GM12891 (cell line): ENCODE results near the gene EVI5L.
A peak's percentile ranks its signal among the peaks of the same experiment; 100 is the strongest.

Experiments used
- DNase-seq: peaks from one replicate; pipeline ENCODE4 v3.0.0; 2011; ENCODE audit warnings: low spot score; ENCODE audit not compliant: insufficient read length
- FAIRE-seq: peaks from 2 replicates; lab custom pipeline; 2011; peaks lifted over from hg19 to GRCh38; lab: Jason Lieb, UNC
- PAX5 ChIP-seq: IDR thresholded peaks from 2 replicates; pipeline ENCODE4 v1.6.1; 2011; ENCODE audit warnings: low read length, moderate library complexity, mild to moderate bottlenecking; ENCODE audit not compliant: insufficient read depth, severe bottlenecking
- POLR2A ChIP-seq: IDR thresholded peaks from 2 replicates; pipeline ENCODE4 v1.6.1; 2011; ENCODE audit warnings: low read depth, low read length, control low read depth
- POLR2AphosphoS5 ChIP-seq: IDR thresholded peaks from 2 replicates; pipeline ENCODE4 v1.6.1; 2011; ENCODE audit warnings: low read depth, low read length, control low read depth
- POU2F2 ChIP-seq: IDR thresholded peaks from 2 replicates; pipeline ENCODE4 v1.6.1; 2011; ENCODE audit warnings: low read depth, mild to moderate bottlenecking, control low read depth, low read length, moderate library complexity
- SPI1 ChIP-seq: IDR thresholded peaks from 2 replicates; pipeline ENCODE4 v1.6.1; 2011; ENCODE audit warnings: low read depth, low read length, control low read depth
- TAF1 ChIP-seq: IDR thresholded peaks from 2 replicates; pipeline ENCODE4 v1.6.1; 2011; ENCODE audit warnings: low read depth, low read length, control low read depth

Gene EVI5L

DNA sequence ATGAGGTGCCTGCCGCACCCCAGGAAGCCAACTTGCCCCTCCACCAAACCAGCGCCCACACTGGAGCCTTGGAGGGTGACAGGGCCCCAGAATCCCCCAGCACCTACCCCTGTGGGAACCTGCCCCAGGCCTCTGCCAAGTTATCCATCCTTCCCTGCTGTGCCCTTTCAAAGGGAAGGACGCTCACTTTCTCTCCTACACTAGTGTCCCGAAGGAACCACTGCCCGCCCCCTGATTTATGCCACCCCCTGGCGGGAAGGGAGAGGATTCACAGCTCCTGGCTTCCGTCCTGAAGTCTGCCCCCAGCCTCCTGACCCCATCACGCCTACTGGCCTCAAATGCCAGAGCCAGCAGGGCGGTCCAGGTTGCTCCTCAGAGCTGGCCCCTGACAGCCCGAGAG lies 1.4 kb downstream of the EVI5L start:
- TF ChIP-seq PAX5 = no peak
- FAIRE-seq (no peak), DNase-seq (no peak)

DNA sequence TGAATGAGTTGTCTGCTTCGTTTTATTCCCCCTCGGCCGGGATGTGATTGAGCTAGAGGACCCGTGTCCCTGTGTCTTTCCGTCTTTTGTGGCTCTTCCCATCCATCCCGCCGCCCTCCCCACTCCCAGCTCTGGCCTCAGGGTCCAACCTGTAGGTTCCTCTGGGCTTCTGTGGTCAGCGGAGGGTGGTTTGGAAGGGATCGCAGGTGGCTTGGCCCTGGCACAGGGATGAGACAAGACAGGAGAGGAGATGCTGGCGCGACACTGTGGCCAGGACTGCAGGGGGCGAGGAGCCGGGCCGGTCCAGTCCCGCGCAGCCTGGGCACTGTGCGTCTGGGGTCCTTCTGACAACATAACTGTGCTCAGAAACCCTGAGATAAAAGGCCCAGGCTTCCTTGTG lies 2.0 kb downstream of the EVI5L start:
- TF ChIP-seq TAF1 = no peak
- no peak for TF ChIP-seq PAX5
- no peak for TF ChIP-seq POLR2A
- TF ChIP-seq POLR2AphosphoS5 = no peak
- no peak for TF ChIP-seq POU2F2
- no peak for TF ChIP-seq SPI1
- FAIRE-seq (no peak), DNase-seq (no peak)

DNA sequence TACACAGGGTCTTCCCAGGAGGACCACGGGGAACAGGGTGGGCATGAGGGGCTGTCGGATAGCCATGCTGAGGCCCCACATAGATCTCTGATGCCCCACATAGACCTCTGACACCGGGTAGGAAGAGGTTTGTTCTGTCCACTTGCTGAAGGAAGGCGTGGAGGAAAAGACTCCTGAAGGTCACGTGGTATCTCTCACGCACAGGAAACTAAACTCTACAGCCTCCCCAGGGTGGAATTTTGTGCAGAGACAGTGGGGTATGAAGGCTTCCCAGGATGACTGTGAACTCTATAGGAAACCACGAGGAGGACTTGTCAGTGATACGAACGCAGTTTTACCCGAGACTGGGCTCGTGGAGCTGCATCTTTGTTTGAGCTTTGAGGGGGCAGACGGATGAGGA lies 2.8 kb downstream of the EVI5L start:
- FAIRE-seq = no peak
- TF ChIP-seq TAF1 (no peak), PAX5 (no peak), SPI1 (no peak), POLR2AphosphoS5 (no peak), POLR2A (no peak), POU2F2 (no peak)
- DNase-seq = no peak

DNA sequence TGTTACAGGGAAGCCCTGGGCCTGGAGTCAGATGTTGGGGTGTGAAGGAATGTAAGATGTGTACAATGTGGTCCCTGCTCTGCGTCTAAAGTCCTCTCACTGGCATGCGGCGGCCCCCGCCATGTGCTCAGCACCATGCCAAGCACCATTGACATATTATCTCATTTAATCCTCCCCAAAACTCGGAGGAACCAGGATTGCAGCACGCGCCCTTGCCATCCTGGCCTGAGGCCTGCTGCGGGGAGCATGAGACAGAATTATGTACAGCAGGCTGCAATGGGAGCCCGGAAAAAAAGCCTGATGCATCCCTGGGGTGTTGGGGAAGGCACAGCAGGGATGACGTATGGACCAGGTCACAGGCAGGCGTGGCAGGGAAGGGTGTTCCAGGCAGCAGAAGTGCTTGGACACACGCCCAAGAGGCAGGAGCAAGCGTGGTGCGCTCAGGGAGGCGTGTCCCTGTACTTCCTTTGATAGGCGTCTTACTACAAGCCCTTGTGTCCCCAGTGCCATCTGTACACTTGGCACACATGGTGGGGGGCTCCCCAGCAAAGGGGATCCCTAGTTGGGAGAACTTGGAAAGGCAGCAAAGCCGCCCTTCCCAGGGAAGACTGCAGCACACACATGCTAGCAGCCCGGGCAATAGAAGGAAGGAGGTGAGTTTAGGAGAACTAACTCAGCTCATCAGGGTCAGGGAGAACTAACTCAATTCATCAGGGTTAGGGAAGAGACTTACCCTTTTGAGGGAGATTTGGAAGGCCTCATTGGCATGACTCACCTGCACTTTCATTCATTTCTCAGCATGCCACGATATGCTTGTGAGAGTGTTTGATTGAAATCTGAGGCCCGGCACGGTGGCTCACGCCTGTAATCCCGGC lies 3.4 kb downstream of the EVI5L start:
- DNase-seq = no peak
- no peak for FAIRE-seq
- TF ChIP-seq POLR2A (no peak), POU2F2 (no peak), PAX5 (no peak), SPI1 (no peak), TAF1 (no peak), POLR2AphosphoS5 (no peak)

DNA sequence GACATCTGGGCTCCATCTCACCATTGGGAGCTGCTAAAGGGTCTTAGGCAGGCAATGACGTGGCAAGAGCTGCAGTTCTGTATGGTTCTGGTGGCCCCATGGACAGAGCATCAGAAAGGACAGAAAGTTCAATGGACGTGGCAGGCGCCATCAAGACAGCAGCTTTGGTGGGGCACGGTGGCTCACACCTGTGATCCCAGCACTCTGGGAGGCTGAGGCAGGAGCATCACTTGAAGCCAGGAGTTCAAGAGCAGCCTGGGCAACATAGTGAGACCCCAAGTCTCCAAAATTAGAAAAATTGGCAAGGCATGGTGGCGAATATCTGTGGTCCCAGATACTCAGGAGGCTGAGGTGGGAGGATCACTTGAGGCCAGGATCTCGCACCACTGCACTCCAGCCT lies 9.5 kb downstream of the EVI5L start:
- TF ChIP-seq POU2F2 = no peak
- no peak for TF ChIP-seq POLR2A
- TF ChIP-seq POLR2AphosphoS5 = no peak
- TF ChIP-seq PAX5 = no peak
- TF ChIP-seq TAF1 = no peak
- no peak for TF ChIP-seq SPI1
- no peak for DNase-seq
- FAIRE-seq = no peak

DNA sequence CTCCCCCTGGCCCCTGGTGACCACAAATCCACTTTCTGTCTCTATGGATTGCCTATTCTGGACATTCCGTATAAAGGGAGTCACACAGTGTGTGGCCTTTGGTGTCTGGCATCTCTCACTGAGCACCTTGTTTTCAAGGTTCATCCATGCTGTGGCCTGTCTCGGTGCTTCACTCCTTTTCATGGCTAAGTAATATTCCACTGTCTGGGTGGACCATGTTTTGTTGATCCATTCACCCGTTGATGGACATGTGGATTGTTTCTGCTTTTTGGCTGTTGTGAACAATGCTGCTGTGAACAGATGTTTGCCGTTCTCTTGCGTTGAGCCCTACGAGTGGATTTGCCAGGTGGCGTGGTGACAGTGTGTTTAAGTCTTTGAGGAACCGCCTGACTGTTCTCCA lies 10.6 kb downstream of the EVI5L start:
- TF ChIP-seq SPI1 = no peak
- no peak for TF ChIP-seq POLR2AphosphoS5
- no peak for TF ChIP-seq POLR2A
- FAIRE-seq = no peak
- no peak for DNase-seq

DNA sequence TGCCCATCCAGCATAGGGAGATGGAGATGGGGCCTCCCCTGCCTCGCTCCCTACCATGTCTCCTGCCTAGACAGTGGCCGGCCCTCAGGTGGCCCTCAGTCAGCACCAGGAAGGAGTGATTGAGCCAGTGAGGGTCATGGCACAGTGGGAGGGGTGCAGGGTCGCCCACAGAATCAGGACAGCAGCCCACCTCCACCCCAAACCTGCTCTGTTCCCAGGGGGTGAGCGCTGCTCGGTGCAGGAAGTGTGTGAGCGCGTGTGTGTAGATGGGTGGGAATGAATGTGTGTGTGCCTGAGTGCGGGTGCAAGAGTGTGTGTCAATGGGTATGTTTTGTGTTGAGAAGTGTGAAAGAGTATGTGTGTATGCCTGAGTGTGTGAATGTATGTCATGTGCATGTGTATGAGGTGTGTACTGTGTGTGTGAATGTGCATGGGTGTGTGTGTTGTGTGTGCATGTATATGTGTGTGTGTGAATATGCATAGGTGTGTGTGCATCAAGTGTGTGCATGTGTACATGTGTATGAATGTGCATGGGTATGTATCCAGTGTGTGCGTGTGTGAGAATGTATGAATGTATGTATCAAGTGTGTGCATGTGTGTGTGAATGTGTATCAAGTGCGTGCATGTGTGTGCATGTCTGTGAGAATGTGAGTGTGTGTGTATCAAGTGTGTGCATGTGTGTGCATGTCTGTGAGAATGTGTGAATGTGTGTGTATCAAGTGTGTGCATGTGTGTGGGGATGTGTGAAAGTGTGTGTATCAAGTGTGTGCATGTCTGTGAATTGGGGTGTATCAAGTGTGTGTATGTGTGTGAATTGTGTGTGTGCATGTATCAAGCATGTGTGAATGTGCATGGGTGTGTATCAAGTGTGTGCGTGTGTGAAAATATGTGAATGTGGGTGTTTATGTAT lies 12.0 kb downstream of the EVI5L start:
- DNase-seq (no peak), FAIRE-seq (no peak)
- no peak for TF ChIP-seq POLR2AphosphoS5
- no peak for TF ChIP-seq PAX5
- no peak for TF ChIP-seq POU2F2
- TF ChIP-seq TAF1 = no peak
- no peak for TF ChIP-seq POLR2A
- TF ChIP-seq SPI1 = no peak

DNA sequence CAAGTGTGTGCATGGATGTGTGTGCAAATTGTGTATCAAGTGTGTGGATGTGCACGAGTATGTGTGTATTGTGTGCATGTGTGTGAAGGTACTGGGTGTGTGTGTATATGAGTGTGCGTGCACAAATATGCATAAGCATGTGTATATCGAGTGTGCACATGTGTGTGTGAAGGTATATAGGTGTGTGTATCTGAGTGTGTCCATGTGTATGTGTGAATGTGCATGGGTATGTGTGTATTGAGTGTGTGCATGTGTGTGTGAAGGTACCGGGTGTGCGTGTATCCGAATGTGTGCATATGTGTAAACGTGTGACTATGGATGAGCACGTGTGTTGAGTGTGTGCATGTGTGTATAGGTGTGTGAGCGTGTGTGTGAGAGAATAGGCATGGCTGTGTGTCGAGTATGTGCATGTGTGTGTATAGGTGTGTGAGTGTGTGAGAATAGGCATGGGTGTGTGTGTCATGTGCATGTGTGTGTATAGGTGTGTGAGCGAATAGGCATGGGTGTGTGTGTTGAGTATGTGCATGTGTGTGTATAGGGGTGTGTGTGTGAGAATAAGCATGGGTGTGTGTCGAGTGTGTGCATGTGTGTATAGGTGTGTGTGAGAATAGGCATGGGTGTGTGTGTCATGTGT lies 12.8 kb downstream of the EVI5L start:
- DNase-seq = no peak
- peak; percentile 37; the same call in 1 of the 2 replicates for TF ChIP-seq POU2F2
- no peak for TF ChIP-seq PAX5
- no peak for TF ChIP-seq POLR2A
- no peak for TF ChIP-seq POLR2AphosphoS5
- no peak for TF ChIP-seq SPI1
- TF ChIP-seq TAF1 = no peak
- FAIRE-seq = no peak

DNA sequence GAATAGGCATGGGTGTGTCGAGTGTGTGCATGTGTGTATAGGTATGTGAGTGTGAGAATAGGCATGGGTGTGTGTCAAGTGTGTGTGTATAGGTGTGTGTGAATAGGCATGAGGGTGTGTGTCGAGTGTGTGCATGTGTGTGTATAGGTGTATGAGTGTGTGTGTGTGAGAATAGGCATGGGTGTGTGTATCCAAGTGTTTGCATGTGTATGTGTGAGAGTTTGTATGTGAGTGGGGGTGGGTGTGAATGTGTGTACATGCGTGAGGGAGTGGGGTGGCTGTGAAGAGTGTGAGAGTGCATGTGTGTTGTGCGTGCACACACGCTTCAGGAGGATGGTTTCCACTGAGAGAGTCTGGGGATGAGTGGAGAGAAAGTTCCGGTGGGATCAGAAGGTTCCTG lies 13.5 kb downstream of the EVI5L start:
- DNase-seq (no peak), FAIRE-seq (no peak)
- TF ChIP-seq SPI1 = no peak
- no peak for TF ChIP-seq PAX5
- no peak for TF ChIP-seq POU2F2
- TF ChIP-seq TAF1 = no peak
- no peak for TF ChIP-seq POLR2A
- no peak for TF ChIP-seq POLR2AphosphoS5

DNA sequence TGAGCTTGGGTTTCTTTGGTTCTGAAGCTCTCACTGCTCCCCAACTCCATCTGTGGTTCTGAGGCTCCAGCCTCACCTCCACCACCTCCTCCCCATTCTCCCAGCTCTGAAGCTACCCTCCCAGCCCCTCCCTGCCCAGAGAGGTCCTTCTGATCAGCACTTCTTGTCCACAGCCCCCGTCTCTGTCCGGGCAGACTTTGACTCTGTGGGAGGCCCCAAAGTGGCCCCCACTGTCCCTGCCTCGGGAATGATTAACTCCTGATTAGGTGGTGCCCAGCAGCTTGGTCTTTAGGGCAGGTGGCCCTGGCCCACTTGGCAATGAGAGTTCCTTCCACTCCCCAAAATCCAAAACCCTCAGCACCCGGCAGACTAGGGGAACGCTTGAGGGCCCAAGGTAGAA lies 14.4 kb downstream of the EVI5L start:
- DNase-seq (peak; percentile 10), FAIRE-seq (no peak)
- TF ChIP-seq PAX5 (no peak), POLR2AphosphoS5 (no peak), TAF1 (no peak), POLR2A (no peak), POU2F2 (no peak)
